HepG2 (cell line): ENCODE data around the gene EWSR1. TPM values are rescaled to one million over a fixed set of nuclear protein-coding genes. Genes with fewer than 3 reads are reported as not detected.

ENCODE experiments used
- FOXA1 ChIP-seq, 2 experiments: fragments of 450-650 bp in 1 of 2; sonication (generic) in 1 of 2; formaldehyde crosslinking in 1 of 2; IDR thresholded peaks; 2 replicates each; pipeline versions ENCODE4 v1.4.0 to v1.6.1; 2016 to 2020; ENCODE audit warnings: missing genetic modification reagents in 1 of 2
- KMT2B ChIP-seq: IDR thresholded peaks from 2 replicates; pipeline ENCODE4 v1.6.1; 2016; ENCODE audit warnings: missing genetic modification reagents, missing compliant biosample characterization
- POLR2G ChIP-seq: fragments of 200-400 bp; formaldehyde crosslinking; IDR thresholded peaks from 2 replicates; pipeline ENCODE4 v1.6.1; 2018; ENCODE audit warnings: mild to moderate bottlenecking, low read depth, low read length, moderate library complexity
- TP53 ChIP-seq: sonication (generic); formaldehyde crosslinking; conservative IDR thresholded peaks from 2 replicates; pipeline ENCODE4 v1.4.0; 2020; ENCODE audit warnings: missing genetic modification reagents
- ZEB1 ChIP-seq: IDR thresholded peaks from 2 replicates; pipeline ENCODE4 v1.6.1; 2012; ENCODE audit warnings: mild to moderate bottlenecking, low read depth, inconsistent platforms; ENCODE audit not compliant: insufficient replicate concordance
- ZKSCAN5 ChIP-seq: sonication (generic); formaldehyde crosslinking; IDR thresholded peaks from 2 replicates; pipeline ENCODE4 v1.5.1; 2020; ENCODE audit warnings: mild to moderate bottlenecking, missing genetic modification reagents
- ZNF180 ChIP-seq: sonication (generic); formaldehyde crosslinking; IDR thresholded peaks from 2 replicates; pipeline ENCODE4 v1.4.0; 2020; ENCODE audit warnings: low read depth, missing genetic modification reagents, borderline replicate concordance
- ZNF235 ChIP-seq: sonication (generic); formaldehyde crosslinking; IDR thresholded peaks from 2 replicates; pipeline ENCODE4 v1.8.1; 2023; ENCODE audit warnings: mild to moderate bottlenecking, missing genetic modification reagents, borderline replicate concordance
- ZNF460 ChIP-seq: sonication (generic); formaldehyde crosslinking; IDR thresholded peaks from 2 replicates; pipeline ENCODE4 v1.5.1; 2020; ENCODE audit warnings: missing genetic modification reagents, mild to moderate bottlenecking, borderline replicate concordance
- ZNF557 ChIP-seq: sonication (generic); formaldehyde crosslinking; IDR thresholded peaks from 2 replicates; pipeline ENCODE4 v1.4.0; 2020; ENCODE audit warnings: missing genetic modification reagents
- ZNF747 ChIP-seq: sonication (generic); formaldehyde crosslinking; IDR thresholded peaks from 2 replicates; pipeline ENCODE4 v1.8.1; 2023; ENCODE audit warnings: missing genetic modification reagents, mild to moderate bottlenecking, borderline replicate concordance
- ZNF792 ChIP-seq: IDR thresholded peaks from 2 replicates; pipeline ENCODE4 v1.6.1; 2016
- polyA plus RNA-seq, 8 experiments: library from polyadenylated mRNA; depleted of rRNA in 3 of 8; stranded (reverse) in 7 of 8; unstranded in 1 of 8; fragments of >200 nt; fragmentation: Illumina TruSeq in 4 of 8; extraction: Trizol in 4 of 8; gene quantifications; 2 replicates each; pipeline versions ENCODE4 v1.2.1 to v1.2.3, GENCODE V29; 2011 to 2016; ENCODE audit warnings: low read depth in 4 of 8, missing spikeins in 1 of 8, mixed read lengths in 1 of 8; ENCODE audit not compliant: insufficient read depth in 1 of 8
- total RNA-seq, 5 experiments: library from RNA; depleted of rRNA; stranded (reverse); fragments of >200 nt; fragmentation: Illumina TruSeq; extraction: Trizol; gene quantifications; 2 replicates each; pipeline ENCODE4 v1.2.3, GENCODE V29; 2016; ENCODE audit warnings: low read depth in 1 of 5
- TF ChIP-seq, protein P1 (sequence below): sonication (generic); formaldehyde crosslinking; IDR thresholded peaks from 2 replicates; pipeline ENCODE4 v1.4.0; 2020; ENCODE audit warnings: missing genetic modification reagents, borderline replicate concordance
- TF ChIP-seq, protein P2 (sequence below): sonication (generic); formaldehyde crosslinking; IDR thresholded peaks from 2 replicates; pipeline ENCODE4 v1.8.1; 2023; ENCODE audit warnings: missing genetic modification reagents, inconsistent platforms, borderline replicate concordance
- TF ChIP-seq, protein P3 (sequence below): sonication (generic); formaldehyde crosslinking; conservative IDR thresholded peaks from 2 replicates; pipeline ENCODE4 v1.4.0; 2020; ENCODE audit warnings: missing genetic modification reagents
- TF ChIP-seq, protein P4 (sequence below): sonication (generic); formaldehyde crosslinking; IDR thresholded peaks from 2 replicates; pipeline ENCODE4 v1.5.1; 2020; ENCODE audit warnings: missing genetic modification reagents, mild to moderate bottlenecking, borderline replicate concordance

The EWSR1 gene
- total and polyA plus RNA-seq, 2 of the 13 experiments (the other 11 are each of a cell fraction or from before 2014, with no cell fraction given), result 211 to 326 TPM

DNA sequence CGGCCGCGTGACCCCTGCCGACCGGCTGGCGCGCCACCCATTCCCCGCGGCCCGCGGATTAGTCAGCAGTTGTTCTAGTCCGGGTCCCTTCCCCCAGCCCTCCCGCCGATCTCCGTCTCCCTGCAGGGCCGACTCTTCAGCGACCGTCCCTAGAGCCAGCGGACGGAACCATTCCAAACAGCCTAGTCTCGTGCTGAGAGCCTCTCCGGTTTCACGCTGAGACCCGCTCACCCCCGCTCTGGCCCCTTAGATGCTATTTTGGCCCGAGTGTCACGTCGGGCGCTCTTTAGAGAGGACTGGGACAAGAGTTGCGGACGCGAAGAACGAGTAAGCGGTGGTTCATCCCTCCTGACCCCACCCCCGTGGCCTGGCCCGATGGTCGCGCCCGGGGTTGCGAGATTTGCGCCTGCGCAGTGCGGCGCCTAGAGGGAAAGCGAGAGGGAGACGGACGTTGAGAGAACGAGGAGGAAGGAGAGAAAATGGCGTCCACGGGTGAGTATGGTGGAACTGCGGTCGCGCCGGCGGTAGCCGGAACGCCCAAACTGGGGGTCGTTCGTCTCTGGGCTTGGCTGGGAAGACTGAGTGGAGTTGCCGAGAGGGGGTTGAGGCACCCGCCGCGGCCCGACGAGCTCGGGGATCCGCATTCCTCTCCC, at the start of gene EWSR1, which contains the start of gene RHBDD3 (continued):
- TF ChIP-seq, protein P1, sequence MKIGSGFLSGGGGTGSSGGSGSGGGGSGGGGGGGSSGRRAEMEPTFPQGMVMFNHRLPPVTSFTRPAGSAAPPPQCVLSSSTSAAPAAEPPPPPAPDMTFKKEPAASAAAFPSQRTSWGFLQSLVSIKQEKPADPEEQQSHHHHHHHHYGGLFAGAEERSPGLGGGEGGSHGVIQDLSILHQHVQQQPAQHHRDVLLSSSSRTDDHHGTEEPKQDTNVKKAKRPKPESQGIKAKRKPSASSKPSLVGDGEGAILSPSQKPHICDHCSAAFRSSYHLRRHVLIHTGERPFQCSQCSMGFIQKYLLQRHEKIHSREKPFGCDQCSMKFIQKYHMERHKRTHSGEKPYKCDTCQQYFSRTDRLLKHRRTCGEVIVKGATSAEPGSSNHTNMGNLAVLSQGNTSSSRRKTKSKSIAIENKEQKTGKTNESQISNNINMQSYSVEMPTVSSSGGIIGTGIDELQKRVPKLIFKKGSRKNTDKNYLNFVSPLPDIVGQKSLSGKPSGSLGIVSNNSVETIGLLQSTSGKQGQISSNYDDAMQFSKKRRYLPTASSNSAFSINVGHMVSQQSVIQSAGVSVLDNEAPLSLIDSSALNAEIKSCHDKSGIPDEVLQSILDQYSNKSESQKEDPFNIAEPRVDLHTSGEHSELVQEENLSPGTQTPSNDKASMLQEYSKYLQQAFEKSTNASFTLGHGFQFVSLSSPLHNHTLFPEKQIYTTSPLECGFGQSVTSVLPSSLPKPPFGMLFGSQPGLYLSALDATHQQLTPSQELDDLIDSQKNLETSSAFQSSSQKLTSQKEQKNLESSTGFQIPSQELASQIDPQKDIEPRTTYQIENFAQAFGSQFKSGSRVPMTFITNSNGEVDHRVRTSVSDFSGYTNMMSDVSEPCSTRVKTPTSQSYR (CRISPR knock-in tag), result peak; percentile 91
- TF ChIP-seq ZNF557 (CRISPR knock-in tag) (no peak), ZNF460 (no peak), TP53 (no peak), ZKSCAN5 (CRISPR knock-in tag) (no peak), FOXA1 (IDR thresholded peaks at IDR 0.05) (no peak), FOXA1 (CRISPR knock-in tag; IDR thresholded peaks at IDR 0.05) (no peak), ZEB1 (peak; percentile 33), ZNF792 (CRISPR knock-in tag) (peak; percentile 34; the same call in 1 of the 2 replicates), ZNF747 (CRISPR knock-in tag) (no peak), KMT2B (CRISPR knock-in tag) (peak; percentile 45; the same call in 1 of the 2 replicates), ZNF235 (no peak), ZNF180 (no peak), POLR2G (peak; percentile 87)
- TF ChIP-seq, protein P2, sequence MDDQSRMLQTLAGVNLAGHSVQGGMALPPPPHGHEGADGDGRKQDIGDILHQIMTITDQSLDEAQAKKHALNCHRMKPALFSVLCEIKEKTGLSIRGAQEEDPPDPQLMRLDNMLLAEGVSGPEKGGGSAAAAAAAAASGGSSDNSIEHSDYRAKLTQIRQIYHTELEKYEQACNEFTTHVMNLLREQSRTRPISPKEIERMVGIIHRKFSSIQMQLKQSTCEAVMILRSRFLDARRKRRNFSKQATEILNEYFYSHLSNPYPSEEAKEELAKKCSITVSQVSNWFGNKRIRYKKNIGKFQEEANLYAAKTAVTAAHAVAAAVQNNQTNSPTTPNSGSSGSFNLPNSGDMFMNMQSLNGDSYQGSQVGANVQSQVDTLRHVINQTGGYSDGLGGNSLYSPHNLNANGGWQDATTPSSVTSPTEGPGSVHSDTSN (CRISPR knock-in tag), result peak; percentile 26; the same call in 1 of the 2 replicates
- TF ChIP-seq, protein P3, sequence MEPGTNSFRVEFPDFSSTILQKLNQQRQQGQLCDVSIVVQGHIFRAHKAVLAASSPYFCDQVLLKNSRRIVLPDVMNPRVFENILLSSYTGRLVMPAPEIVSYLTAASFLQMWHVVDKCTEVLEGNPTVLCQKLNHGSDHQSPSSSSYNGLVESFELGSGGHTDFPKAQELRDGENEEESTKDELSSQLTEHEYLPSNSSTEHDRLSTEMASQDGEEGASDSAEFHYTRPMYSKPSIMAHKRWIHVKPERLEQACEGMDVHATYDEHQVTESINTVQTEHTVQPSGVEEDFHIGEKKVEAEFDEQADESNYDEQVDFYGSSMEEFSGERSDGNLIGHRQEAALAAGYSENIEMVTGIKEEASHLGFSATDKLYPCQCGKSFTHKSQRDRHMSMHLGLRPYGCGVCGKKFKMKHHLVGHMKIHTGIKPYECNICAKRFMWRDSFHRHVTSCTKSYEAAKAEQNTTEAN (CRISPR knock-in tag), result peak; percentile 27; the same call in 1 of the 2 replicates
- TF ChIP-seq, protein P4, sequence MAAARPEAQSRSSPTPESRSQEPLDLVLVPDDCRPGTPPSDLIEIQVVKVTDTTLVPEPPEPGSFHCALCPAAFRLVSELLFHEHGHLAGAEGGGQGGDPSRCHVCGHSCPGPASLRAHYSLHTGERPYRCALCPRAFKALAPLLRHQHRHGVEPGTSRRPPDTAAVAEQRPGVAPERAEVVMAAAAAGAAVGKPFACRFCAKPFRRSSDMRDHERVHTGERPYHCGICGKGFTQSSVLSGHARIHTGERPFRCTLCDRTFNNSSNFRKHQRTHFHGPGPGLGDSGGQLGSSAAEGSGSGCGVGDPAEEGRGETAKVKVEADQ (CRISPR knock-in tag), result 0 out of 2 replicates have a peak, but pooled peaks have one; percentile 96
